Mucosa of descending colon (tissue), 3 donors: ENCODE measurements around the gene FURIN. TPM values are rescaled to one million over a fixed set of nuclear protein-coding genes. Genes with fewer than 3 reads are reported as not detected.
"Not testable (repeated sequence)": the region's sequence is repeated elsewhere in the genome, so short reads cannot be mapped to it uniquely, and the experiment has no call there.

Source experiments
- ATAC-seq: fragments of 200-7000 bp; cut with Tn5 transposase; one replicate; pipeline ENCODE4 v1.9.1; 2020; ENCODE audit warnings: mild to moderate bottlenecking, moderate library complexity
- DNase-seq, 3 donors: peaks; one replicate each; pipeline ENCODE4 v3.0.0-alpha.2; 2020
- H3K36me3 ChIP-seq: fragments of 200-600 bp; one replicate; pipeline ENCODE4 v1.8.0; 2021; ENCODE audit warnings: low read depth, mild to moderate bottlenecking
- H3K4me1 ChIP-seq: fragments of 200-600 bp; one replicate; pipeline ENCODE4 v1.8.0; 2021; ENCODE audit warnings: low read depth, mild to moderate bottlenecking
- H3K4me3 ChIP-seq: fragments of 200-600 bp; one replicate; pipeline ENCODE4 v1.8.0; 2021; ENCODE audit warnings: mild to moderate bottlenecking
- H3K9me3 ChIP-seq: fragments of 200-600 bp; one replicate; pipeline ENCODE4 v1.8.0; 2021; ENCODE audit warnings: mild to moderate bottlenecking
- intact Hi-C, 2 donors: fragments of 100-400 bp; cut with DNase I in 1 of 2; cut with micrococcal nuclease in 1 of 2; formaldehyde crosslinking; loops; one replicate each; pipeline versions ENCODE4 v1.11.0 to v1.11.1; 2022; cut with DNase I, micrococcal nuclease
- total RNA-seq, 3 donors: library from RNA; stranded (reverse); fragmentation: NEBNext Ultra II Directional in 2 of 3; extraction: Animal tissue kit (Norgen Biotek cat#: 25700) in 2 of 3; gene quantifications; one replicate each; pipeline versions ENCODE4 v1.2.1 to v1.2.4, GENCODE V29; 2021 to 2023
- TF ChIP-seq, protein P1 (sequence below): fragments of 200-600 bp; IDR thresholded peaks from one replicate; pipeline ENCODE4 v1.8.0; 2022; ENCODE audit warnings: antibody characterized with exemption, mild to moderate bottlenecking
- donor health status: DM: no; HTN: no; CAD: no; lungs with moderate emphysema.
- donor health status: DM: no; HTN: no; CAD: no.
- donor health status: DM: no; HTN: yes; CAD: no.

The FURIN gene
- total RNA-seq, 3 donors from 2014 or later, result 65.9 to 83.4 (median 67.4) TPM

DNA sequence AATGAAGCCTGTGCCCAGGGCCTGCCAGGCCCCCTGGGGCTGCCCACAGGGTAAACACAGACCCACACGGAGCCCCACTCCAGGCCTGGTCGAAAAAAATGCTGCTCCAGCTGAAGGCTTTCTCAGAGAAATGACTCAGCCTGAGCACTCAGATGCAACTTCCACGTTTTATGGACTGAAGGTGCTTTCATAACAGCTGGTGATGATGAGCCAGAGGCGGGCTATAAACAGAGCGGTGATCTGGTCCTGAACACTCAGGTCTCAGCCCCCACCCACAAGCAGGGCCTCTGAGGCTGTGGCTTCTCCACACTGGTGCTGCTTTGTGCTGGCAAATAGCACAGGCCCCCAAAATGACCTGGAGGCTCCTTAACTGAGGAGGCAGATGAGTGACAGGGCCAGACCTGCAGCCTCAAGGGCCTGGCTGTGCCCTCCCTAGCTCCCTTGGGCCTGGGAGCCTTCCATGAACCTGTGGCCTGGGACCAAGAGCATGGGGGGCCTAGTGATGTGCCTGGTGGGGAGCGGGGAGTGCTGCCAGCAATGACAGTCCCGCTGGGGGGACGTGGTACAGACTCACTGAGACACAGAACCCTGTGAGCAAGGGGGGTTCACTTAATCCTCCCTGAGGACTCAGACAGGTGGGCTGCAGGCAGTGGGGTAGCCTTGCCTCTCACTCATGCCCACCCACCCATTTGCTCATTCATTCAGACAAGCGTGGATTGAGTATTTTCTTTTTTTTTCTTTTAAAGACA lies 23.0 kb upstream of the FURIN start:
- Histone ChIP-seq H3K4me3 (no peak overlapping the region), H3K9me3 (no peaks in the 10 kb centered on the region), H3K4me1 (no peaks in the 10 kb centered on the region), H3K36me3 (no peaks in the 10 kb centered on the region)
- no peak for DNase-seq
- intact Hi-C loops, result no loop called here
- TF ChIP-seq, protein P1, sequence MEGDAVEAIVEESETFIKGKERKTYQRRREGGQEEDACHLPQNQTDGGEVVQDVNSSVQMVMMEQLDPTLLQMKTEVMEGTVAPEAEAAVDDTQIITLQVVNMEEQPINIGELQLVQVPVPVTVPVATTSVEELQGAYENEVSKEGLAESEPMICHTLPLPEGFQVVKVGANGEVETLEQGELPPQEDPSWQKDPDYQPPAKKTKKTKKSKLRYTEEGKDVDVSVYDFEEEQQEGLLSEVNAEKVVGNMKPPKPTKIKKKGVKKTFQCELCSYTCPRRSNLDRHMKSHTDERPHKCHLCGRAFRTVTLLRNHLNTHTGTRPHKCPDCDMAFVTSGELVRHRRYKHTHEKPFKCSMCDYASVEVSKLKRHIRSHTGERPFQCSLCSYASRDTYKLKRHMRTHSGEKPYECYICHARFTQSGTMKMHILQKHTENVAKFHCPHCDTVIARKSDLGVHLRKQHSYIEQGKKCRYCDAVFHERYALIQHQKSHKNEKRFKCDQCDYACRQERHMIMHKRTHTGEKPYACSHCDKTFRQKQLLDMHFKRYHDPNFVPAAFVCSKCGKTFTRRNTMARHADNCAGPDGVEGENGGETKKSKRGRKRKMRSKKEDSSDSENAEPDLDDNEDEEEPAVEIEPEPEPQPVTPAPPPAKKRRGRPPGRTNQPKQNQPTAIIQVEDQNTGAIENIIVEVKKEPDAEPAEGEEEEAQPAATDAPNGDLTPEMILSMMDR, result no peak
- ATAC-seq, result peak; percentile 89

DNA sequence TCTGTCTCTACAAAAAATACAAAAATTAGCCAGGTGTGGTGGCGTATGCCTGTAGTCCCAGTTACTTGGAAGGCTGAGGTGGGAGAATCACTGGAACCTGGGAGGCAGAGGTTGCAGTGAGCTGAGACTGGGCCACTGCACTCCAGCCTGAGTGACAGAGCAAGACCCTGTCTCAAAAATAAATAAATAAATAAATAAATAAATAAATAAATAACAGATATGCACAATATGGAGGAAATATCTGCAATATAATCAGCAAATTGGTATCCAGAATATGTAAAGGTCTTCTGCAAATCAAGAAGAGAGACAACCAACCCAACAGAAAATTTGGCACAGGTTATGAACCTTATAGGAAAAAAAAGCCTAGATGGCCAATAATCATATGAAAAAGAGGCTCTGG lies 19.0 kb upstream of the FURIN start:
- DNase-seq, result not testable (repeated sequence)

DNA sequence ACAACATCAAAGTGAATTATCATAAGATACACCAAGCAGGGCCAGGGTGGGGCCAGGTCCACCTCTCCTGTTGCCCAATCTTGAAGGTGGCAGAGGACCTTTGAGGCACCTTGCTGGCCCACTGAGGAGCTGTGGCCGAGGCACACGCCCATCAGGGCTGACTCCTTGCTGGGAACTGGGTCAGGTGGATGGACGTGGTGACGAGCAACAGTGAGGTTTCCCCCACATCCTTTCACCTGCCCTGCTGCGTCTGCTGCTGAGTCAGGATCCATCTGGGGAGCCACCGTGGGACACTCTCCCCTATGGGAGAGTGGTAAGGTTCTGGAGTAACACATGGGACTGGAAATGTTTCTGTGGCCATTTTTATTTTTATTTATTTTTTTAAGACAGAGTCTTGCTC lies 17.3 kb upstream of the FURIN start:
- TF ChIP-seq, protein P1, result no peak
- ATAC-seq (peak; percentile 43), DNase-seq (no peak)
- no peaks in the 10 kb centered on the region for H3K9me3 ChIP-seq
- no peak overlapping the region for H3K4me3 ChIP-seq
- H3K4me1 ChIP-seq, result no peaks in the 10 kb centered on the region
- intact Hi-C loops, result no loop called here
- H3K36me3 ChIP-seq, result no peaks in the 10 kb centered on the region

More for the DNA sequence above, 19.0 kb upstream of the FURIN start:
- H3K36me3 ChIP-seq, intact Hi-C loops, H3K4me3 ChIP-seq, ATAC-seq, H3K9me3 ChIP-seq, H3K4me1 ChIP-seq: not testable (repeated sequence)

DNA sequence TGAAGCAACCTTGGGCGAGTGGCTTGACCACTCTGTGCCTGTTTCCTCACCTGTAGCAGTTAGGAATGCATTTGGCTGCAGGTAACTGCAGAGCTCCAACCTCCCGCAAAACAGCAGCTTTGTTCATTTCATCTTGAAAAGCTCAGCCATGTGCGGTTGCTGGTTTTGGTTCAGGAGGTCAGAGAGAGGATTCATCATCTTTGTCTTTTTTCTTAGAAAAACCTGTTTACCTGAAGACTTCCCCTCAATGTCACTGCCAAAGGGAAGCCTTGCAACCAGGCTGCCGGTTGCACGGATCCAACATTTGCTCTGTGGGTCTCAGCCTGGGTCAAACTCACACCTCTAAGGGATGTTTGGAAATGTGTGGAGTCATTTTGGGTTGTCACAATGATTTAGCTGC lies 16.4 kb upstream of the FURIN start:
- Histone ChIP-seq H3K9me3 (no peaks in the 10 kb centered on the region), H3K36me3 (no peaks in the 10 kb centered on the region), H3K4me3 (no peak overlapping the region), H3K4me1 (peaks cover 3% of the 10 kb centered on the region)
- intact Hi-C loops, result no loop called here
- ATAC-seq, result no peak
- no peak for DNase-seq
- TF ChIP-seq, protein P1, result no peak

DNA sequence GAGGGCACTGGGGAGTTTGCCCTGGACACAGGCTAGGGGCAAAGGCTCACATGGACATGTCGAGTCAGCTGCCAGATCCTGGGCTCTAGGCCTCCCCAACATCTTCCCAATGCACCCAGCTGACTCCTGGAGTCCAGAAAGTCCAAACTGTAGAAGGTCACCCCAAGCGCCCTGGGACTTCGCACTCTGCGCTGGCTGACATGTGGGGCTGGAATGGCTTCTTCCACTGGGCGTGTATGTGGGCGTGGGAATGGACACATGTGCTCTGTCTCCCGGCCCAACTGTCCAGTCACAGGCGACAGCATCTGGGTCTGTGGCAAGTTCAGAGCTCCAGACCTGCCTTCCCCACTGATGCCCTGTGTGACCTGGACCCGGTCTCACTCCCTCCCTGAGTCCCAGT lies 13.2 kb upstream of the FURIN start:
- DNase-seq (no peak), ATAC-seq (no peak)
- Histone ChIP-seq H3K36me3 (no peaks in the 10 kb centered on the region), H3K4me3 (no peak overlapping the region), H3K9me3 (no peaks in the 10 kb centered on the region), H3K4me1 (peaks cover 3% of the 10 kb centered on the region)
- intact Hi-C loops, result no loop called here
- TF ChIP-seq, protein P1, result no peak

DNA sequence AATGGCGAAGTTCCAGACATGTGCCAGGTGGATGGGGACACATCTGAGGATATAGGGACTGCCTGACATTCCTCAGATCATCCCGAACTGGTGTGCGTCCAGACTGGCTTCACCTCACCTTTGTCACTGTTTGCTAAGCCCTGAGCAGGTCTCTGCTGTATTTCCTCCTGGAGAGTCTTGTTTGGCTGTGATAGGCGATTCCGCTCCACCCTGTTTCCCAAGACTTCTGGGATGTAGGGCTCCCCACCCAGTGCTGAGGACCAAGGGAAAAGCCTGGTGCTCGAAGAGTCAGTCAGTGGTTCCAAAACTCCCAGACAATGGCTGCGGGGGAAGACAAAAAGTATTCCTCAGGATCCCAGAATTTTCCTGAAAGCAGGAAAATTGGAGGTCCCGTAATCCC lies 11.1 kb upstream of the FURIN start:
- peak; percentile 66 for ATAC-seq
- TF ChIP-seq, protein P1, result no peak
- intact Hi-C loops, result no loop called here

More for the DNA sequence above, 11.1 kb upstream of the FURIN start:
- H3K36me3 ChIP-seq, result no peaks in the 10 kb centered on the region
- no peaks in the 10 kb centered on the region for H3K9me3 ChIP-seq
- H3K4me3 ChIP-seq, result no peak overlapping the region
- H3K4me1 ChIP-seq, result peaks cover 6% of the 10 kb centered on the region
- DNase-seq, result peak in 1 of 3 donors; percentile 47
